PFSK-1 (cell line): ENCODE results near the gene LRBA.

ENCODE experiments used
- FOXP2 ChIP-seq: optimal IDR thresholded peaks from 2 replicates; pipeline ENCODE3; 2011; ENCODE audit warnings: borderline replicate concordance, control low read depth, inconsistent platforms; ENCODE audit not compliant: insufficient read depth; ENCODE audit errors: extremely low read length, extremely low read depth
- POLR2AphosphoS5 ChIP-seq: IDR thresholded peaks from 2 replicates; pipeline ENCODE4 v1.6.1; 2012; ENCODE audit warnings: low read depth, mild to moderate bottlenecking, control low read depth, low read length, moderate library complexity
- SIN3A ChIP-seq: IDR thresholded peaks from 2 replicates; pipeline ENCODE4 v1.6.1; 2012; ENCODE audit warnings: mild to moderate bottlenecking, low read length, moderate library complexity, borderline replicate concordance; ENCODE audit not compliant: insufficient read depth
- TAF1 ChIP-seq: IDR thresholded peaks from 2 replicates; pipeline ENCODE4 v1.6.1; 2012; ENCODE audit warnings: low read length, control low read depth, borderline replicate concordance; ENCODE audit not compliant: insufficient read depth
- TF ChIP-seq, protein P1 (sequence below), 2 experiments: IDR thresholded peaks; 2 replicates each; pipeline versions ENCODE4 v1.6.1 to v1.8.0; 2011 to 2012; ENCODE audit warnings: low read depth in 2 of 2, low read length in 2 of 2, control low read depth in 1 of 2, inconsistent platforms in 1 of 2, mild to moderate bottlenecking in 1 of 2, moderate library complexity in 1 of 2; ENCODE audit not compliant: insufficient read depth in 1 of 2

LRBA gene

DNA sequence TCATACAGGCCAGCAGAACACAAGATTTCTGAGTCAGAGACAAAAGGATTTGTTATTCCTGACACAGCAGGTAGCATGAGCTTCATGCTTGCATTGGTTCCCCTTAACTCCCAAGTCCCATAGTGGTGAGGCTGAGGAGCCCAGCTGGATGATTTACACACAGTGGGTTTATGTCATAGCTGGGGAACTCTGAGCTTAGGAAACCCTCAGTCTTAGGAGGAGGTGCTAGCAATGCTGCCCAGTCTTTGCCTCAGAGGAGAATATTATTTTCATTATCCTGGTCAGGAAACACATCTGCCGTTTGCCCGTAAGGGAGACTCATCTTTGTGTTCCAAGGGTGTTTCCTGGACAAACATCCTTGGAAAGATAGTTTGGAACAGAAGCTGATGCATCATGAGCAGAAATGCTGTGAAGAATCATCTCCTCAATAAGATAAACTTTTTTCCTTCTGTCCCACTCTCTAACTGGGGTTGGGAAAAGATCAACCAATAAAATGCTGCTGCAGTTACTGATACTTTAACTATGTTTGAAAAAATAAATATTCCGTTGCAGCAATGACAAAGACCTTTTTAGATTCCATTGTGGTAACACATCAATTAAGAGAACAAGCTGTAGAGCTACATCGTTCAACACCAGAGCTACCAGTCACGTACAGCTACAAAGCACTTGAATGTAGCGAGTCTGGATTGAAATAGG, 790.0 kb downstream of the LRBA start:
- TF ChIP-seq FOXP2 (no peak), POLR2AphosphoS5 (no peak), SIN3A (peak; percentile 51; the same call in 1 of the 2 replicates), TAF1 (no peak)
- TF ChIP-seq, protein P1, sequence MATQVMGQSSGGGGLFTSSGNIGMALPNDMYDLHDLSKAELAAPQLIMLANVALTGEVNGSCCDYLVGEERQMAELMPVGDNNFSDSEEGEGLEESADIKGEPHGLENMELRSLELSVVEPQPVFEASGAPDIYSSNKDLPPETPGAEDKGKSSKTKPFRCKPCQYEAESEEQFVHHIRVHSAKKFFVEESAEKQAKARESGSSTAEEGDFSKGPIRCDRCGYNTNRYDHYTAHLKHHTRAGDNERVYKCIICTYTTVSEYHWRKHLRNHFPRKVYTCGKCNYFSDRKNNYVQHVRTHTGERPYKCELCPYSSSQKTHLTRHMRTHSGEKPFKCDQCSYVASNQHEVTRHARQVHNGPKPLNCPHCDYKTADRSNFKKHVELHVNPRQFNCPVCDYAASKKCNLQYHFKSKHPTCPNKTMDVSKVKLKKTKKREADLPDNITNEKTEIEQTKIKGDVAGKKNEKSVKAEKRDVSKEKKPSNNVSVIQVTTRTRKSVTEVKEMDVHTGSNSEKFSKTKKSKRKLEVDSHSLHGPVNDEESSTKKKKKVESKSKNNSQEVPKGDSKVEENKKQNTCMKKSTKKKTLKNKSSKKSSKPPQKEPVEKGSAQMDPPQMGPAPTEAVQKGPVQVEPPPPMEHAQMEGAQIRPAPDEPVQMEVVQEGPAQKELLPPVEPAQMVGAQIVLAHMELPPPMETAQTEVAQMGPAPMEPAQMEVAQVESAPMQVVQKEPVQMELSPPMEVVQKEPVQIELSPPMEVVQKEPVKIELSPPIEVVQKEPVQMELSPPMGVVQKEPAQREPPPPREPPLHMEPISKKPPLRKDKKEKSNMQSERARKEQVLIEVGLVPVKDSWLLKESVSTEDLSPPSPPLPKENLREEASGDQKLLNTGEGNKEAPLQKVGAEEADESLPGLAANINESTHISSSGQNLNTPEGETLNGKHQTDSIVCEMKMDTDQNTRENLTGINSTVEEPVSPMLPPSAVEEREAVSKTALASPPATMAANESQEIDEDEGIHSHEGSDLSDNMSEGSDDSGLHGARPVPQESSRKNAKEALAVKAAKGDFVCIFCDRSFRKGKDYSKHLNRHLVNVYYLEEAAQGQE (IDR thresholded peaks at IDR 0.05; ENCODE audit: insufficient read depth in 1 of 2, low read depth in 2 of 2, low read length in 2 of 2) = no peak

DNA sequence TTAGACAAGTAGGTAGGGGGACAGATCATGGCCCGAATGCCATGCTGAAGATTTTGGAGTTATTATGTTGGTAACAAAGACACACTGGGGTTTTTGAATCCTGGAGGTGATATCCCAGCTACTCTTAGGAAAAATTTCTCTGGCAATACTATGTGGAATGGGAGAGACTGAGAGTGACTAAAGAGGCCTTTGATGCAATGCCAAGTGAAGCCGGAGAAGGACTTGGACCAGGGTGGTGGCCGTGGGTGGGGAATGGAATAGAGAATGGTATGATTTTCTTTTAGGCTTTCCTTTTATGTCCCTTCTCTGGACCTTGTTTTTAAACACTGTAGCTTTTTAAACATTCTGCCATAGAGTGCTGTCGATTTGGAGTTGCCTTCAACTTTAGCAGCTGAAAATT, 795.2 kb downstream of the LRBA start:
- TF ChIP-seq SIN3A (no peak), FOXP2 (no peak), TAF1 (no peak), POLR2AphosphoS5 (no peak)
- TF ChIP-seq, protein P1 (IDR thresholded peaks at IDR 0.05; ENCODE audit: insufficient read depth in 1 of 2, low read depth in 2 of 2, low read length in 2 of 2) = no peak

DNA sequence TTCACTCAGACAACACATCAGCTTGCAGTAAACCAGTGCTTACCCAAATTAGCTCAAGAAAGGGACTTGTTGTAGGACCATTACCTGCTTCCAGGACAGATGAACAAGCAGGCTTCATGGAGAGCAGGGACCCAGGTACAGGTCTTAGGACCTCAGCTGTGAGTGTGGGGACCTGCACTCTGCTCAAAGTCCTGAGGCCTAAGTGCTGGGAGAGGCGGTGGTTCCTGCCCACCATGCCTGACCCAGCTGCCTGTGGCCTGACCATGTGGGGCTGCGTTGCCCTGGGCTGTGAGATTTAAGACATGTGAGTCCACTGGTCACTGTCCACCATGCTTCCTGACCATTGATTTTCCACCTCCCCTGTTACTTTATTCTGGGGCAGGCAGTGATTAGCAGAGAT, 796.6 kb downstream of the LRBA start:
- no peak for TF ChIP-seq SIN3A
- TF ChIP-seq, protein P1 (IDR thresholded peaks at IDR 0.05; ENCODE audit: insufficient read depth in 1 of 2, low read depth in 2 of 2, low read length in 2 of 2) = no peak
- no peak for TF ChIP-seq FOXP2
- TF ChIP-seq TAF1 = no peak
- TF ChIP-seq POLR2AphosphoS5 = no peak

DNA sequence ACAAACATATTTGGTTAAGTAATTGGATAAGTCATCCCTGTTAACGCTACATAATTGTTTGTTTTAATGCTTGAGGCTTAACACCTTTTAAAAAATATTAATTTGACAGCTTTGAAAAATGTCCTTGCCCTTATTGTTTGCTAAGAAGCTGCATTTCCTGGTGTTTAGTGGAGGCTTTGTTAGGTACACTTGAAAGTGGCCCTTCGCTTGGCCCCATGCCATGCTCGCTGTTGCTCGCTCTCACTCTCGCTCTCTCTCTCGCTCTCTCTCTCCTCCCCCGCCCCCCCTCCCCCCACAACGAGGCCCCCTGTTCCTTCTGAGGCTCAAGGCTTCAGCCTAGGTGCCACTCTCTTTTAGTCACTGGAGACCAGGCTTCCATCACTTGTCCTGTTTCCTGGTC, 797.3 kb downstream of the LRBA start:
- TF ChIP-seq TAF1 = no peak
- no peak for TF ChIP-seq FOXP2

DNA sequence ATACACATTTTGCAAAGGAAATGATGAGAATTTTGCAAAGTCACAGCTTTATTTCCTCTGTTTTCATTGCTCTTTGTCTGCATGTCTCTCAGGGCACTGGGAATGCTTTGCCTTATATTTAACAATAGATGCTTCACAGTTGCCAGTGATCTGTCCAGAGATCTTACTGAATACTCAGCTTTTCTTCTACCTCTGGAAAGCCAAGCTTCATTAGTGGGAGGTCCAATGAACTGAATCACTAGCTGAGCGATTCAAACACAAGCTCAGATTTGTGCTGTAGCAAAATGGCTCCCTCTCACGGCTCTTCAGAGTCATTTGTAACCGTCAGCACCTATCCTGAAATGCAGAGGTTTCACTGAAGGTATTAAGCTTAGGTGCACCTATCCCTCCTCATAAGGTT, 797.9 kb downstream of the LRBA start:
- TF ChIP-seq, protein P1 (IDR thresholded peaks at IDR 0.05; ENCODE audit: insufficient read depth in 1 of 2, low read depth in 2 of 2, low read length in 2 of 2) = no peak
- no peak for TF ChIP-seq FOXP2
- no peak for TF ChIP-seq TAF1
